ENCODE results near the gene HIF1AN. TPM values are rescaled to one million over a fixed set of nuclear protein-coding genes. Genes with fewer than 3 reads are reported as not detected.

The HIF1AN gene
- total RNA-seq: 46.5 and 54.1 TPM in 2 replicates

- H3K27me3 Mint-ChIP-seq (ENCODE audit: insufficient read depth): no peaks in the 10 kb centered on the region
- no peak within 1 kb of the TSS for H3K27ac Mint-ChIP-seq
- H3K4me1 Mint-ChIP-seq (ENCODE audit: low read depth): peaks cover 16% of the 10 kb centered on the region
- H3K9me3 Mint-ChIP-seq: no peaks in the 10 kb centered on the region
- intact Hi-C loops (cut with micrococcal nuclease): loop anchor here (1.0 to 10.0 kb wide), 6 partner anchors 25 to 921 kb away; partner anchors contain the start of genes CHUK, COX15, CUTC and MRPL43
- peaks cover 26% of the 10 kb centered on the region for H3K36me3 Mint-ChIP-seq (ENCODE audit: low read depth)
- DNase-seq (ENCODE audit: low spot score): peak; percentile 90
- H3K4me3 Mint-ChIP-seq: no peak within 1 kb of the TSS
Observed at GRCh38 chr10:100535715-100536353, at the start of gene HIF1AN. TSS of gene HIF1AN (plus strand) at chr10:100535943. CDS start at chr10:100535959, 16 bp downstream.

- DNase-seq (ENCODE audit: low spot score): no peak
- no peaks in the 10 kb centered on the region for H3K9me3 Mint-ChIP-seq
- H3K4me3 Mint-ChIP-seq: no peak overlapping the region
- peaks cover 52% of the 10 kb centered on the region for H3K4me1 Mint-ChIP-seq (ENCODE audit: low read depth)
- intact Hi-C loops (cut with micrococcal nuclease): no loop called here
- no peak overlapping the region for H3K27ac Mint-ChIP-seq
- peaks cover 51% of the 10 kb centered on the region for H3K36me3 Mint-ChIP-seq (ENCODE audit: low read depth)
- no peaks in the 10 kb centered on the region for H3K27me3 Mint-ChIP-seq (ENCODE audit: insufficient read depth)
Observed at GRCh38 chr10:100487529-100487928, 48.2 kb upstream of the HIF1AN start.

- peaks cover 47% of the 10 kb centered on the region for H3K4me1 Mint-ChIP-seq (ENCODE audit: low read depth)
- intact Hi-C loops (cut with micrococcal nuclease): no loop called here
- no peak overlapping the region for H3K4me3 Mint-ChIP-seq
- peak overlapping the region; percentile 20 for H3K27ac Mint-ChIP-seq
- no peaks in the 10 kb centered on the region for H3K9me3 Mint-ChIP-seq
- peaks cover 57% of the 10 kb centered on the region for H3K36me3 Mint-ChIP-seq (ENCODE audit: low read depth)
- no peak for DNase-seq (ENCODE audit: low spot score)
- no peaks in the 10 kb centered on the region for H3K27me3 Mint-ChIP-seq (ENCODE audit: insufficient read depth)
Observed at GRCh38 chr10:100489396-100489795, 46.3 kb upstream of the HIF1AN start.

- intact Hi-C loops (cut with micrococcal nuclease): no loop called here
- Mint-ChIP-seq H3K36me3 (ENCODE audit: low read depth) (peaks cover 61% of the 10 kb centered on the region), H3K9me3 (no peaks in the 10 kb centered on the region), H3K27ac (peak overlapping the region; percentile 47), H3K4me3 (no peak overlapping the region), H3K4me1 (ENCODE audit: low read depth) (peaks cover 50% of the 10 kb centered on the region), H3K27me3 (ENCODE audit: insufficient read depth) (no peaks in the 10 kb centered on the region)
- DNase-seq (ENCODE audit: low spot score): no peak
Observed at GRCh38 chr10:100490531-100490930, 45.2 kb upstream of the HIF1AN start.

GRCh38 chr10:100496567-100496966, 39.2 kb upstream of the HIF1AN start:
- peaks cover 72% of the 10 kb centered on the region for H3K4me1 Mint-ChIP-seq (ENCODE audit: low read depth)
- H3K27ac Mint-ChIP-seq: peak overlapping the region; percentile 49

GRCh38 chr10:100498059-100498458, 37.7 kb upstream of the HIF1AN start:
- Mint-ChIP-seq H3K27ac (peak overlapping the region; percentile 64), H3K4me3 (peak overlapping the region; percentile 19), H3K4me1 (ENCODE audit: low read depth) (peaks cover 85% of the 10 kb centered on the region), H3K9me3 (no peaks in the 10 kb centered on the region), H3K36me3 (ENCODE audit: low read depth) (peaks cover 70% of the 10 kb centered on the region), H3K27me3 (ENCODE audit: insufficient read depth) (no peaks in the 10 kb centered on the region)
- no peak for DNase-seq (ENCODE audit: low spot score)
- intact Hi-C loops (cut with micrococcal nuclease): loop anchor here (1.0 kb wide), 1 partner anchor 10 kb away; no protein-coding TSS in a partner anchor

More at GRCh38 chr10:100496567-100496966, 39.2 kb upstream of the HIF1AN start:
- no peaks in the 10 kb centered on the region for H3K27me3 Mint-ChIP-seq (ENCODE audit: insufficient read depth)
- intact Hi-C loops (cut with micrococcal nuclease): no loop called here
- no peaks in the 10 kb centered on the region for H3K9me3 Mint-ChIP-seq
- H3K4me3 Mint-ChIP-seq: no peak overlapping the region
- no peak for DNase-seq (ENCODE audit: low spot score)
- H3K36me3 Mint-ChIP-seq (ENCODE audit: low read depth): peaks cover 61% of the 10 kb centered on the region

- Mint-ChIP-seq H3K4me3 (no peak overlapping the region), H3K27ac (peak overlapping the region; percentile 21), H3K4me1 (ENCODE audit: low read depth) (peaks cover 84% of the 10 kb centered on the region), H3K36me3 (ENCODE audit: low read depth) (peaks cover 65% of the 10 kb centered on the region), H3K9me3 (no peaks in the 10 kb centered on the region), H3K27me3 (ENCODE audit: insufficient read depth) (no peaks in the 10 kb centered on the region)
- DNase-seq (ENCODE audit: low spot score): no peak
- intact Hi-C loops (cut with micrococcal nuclease): no loop called here
Observed at GRCh38 chr10:100501423-100501822, 34.3 kb upstream of the HIF1AN start.

GRCh38 chr10:100502926-100503494, 32.7 kb upstream of the HIF1AN start:
- no peak overlapping the region for H3K4me3 Mint-ChIP-seq
- no peak for DNase-seq (ENCODE audit: low spot score)
- H3K9me3 Mint-ChIP-seq: no peaks in the 10 kb centered on the region
- peaks cover 86% of the 10 kb centered on the region for H3K4me1 Mint-ChIP-seq (ENCODE audit: low read depth)
- H3K27ac Mint-ChIP-seq: peak overlapping the region; percentile 54
- H3K27me3 Mint-ChIP-seq (ENCODE audit: insufficient read depth): no peaks in the 10 kb centered on the region
- peaks cover 60% of the 10 kb centered on the region for H3K36me3 Mint-ChIP-seq (ENCODE audit: low read depth)
- intact Hi-C loops (cut with micrococcal nuclease): no loop called here

GRCh38 chr10:100504096-100504495, 31.6 kb upstream of the HIF1AN start:
- Mint-ChIP-seq H3K27me3 (ENCODE audit: insufficient read depth) (no peaks in the 10 kb centered on the region), H3K4me1 (ENCODE audit: low read depth) (peaks cover 86% of the 10 kb centered on the region)
- intact Hi-C loops (cut with micrococcal nuclease): no loop called here

GRCh38 chr10:100505164-100505563, 30.6 kb upstream of the HIF1AN start:
- Mint-ChIP-seq H3K9me3 (no peaks in the 10 kb centered on the region), H3K36me3 (ENCODE audit: low read depth) (peaks cover 45% of the 10 kb centered on the region), H3K27me3 (ENCODE audit: insufficient read depth) (no peaks in the 10 kb centered on the region), H3K4me1 (ENCODE audit: low read depth) (peaks cover 86% of the 10 kb centered on the region), H3K27ac (peak overlapping the region; percentile 88), H3K4me3 (peak overlapping the region; percentile 77)
- DNase-seq (ENCODE audit: low spot score): no peak
- intact Hi-C loops (cut with micrococcal nuclease): loop anchor here (5.0 kb wide), 3 partner anchors 238 to 658 kb away; partner anchors contain the start of genes CWF19L1 and ERLIN1

More at GRCh38 chr10:100504096-100504495, 31.6 kb upstream of the HIF1AN start:
- Mint-ChIP-seq H3K27ac (no peak overlapping the region), H3K36me3 (ENCODE audit: low read depth) (peaks cover 53% of the 10 kb centered on the region), H3K9me3 (no peaks in the 10 kb centered on the region), H3K4me3 (no peak overlapping the region)
- no peak for DNase-seq (ENCODE audit: low spot score)

- H3K36me3 Mint-ChIP-seq (ENCODE audit: low read depth): peaks cover 38% of the 10 kb centered on the region
- H3K27me3 Mint-ChIP-seq (ENCODE audit: insufficient read depth): no peaks in the 10 kb centered on the region
- intact Hi-C loops (cut with micrococcal nuclease): loop anchor here (5.0 kb wide), 3 partner anchors 239 to 659 kb away; partner anchors contain the start of genes CWF19L1 and ERLIN1
- DNase-seq (ENCODE audit: low spot score): peak; percentile 16
- no peaks in the 10 kb centered on the region for H3K9me3 Mint-ChIP-seq
- H3K4me1 Mint-ChIP-seq (ENCODE audit: low read depth): peaks cover 93% of the 10 kb centered on the region
- H3K4me3 Mint-ChIP-seq: peak overlapping the region; percentile 77
- H3K27ac Mint-ChIP-seq: peak overlapping the region; percentile 88
Observed at GRCh38 chr10:100506596-100507356, 29.0 kb upstream of the HIF1AN start.

- no peaks in the 10 kb centered on the region for H3K9me3 Mint-ChIP-seq
- H3K4me1 Mint-ChIP-seq (ENCODE audit: low read depth): peaks cover 94% of the 10 kb centered on the region
- H3K27ac Mint-ChIP-seq: peak overlapping the region; percentile 88
- peak overlapping the region; percentile 77 for H3K4me3 Mint-ChIP-seq
- peaks cover 39% of the 10 kb centered on the region for H3K36me3 Mint-ChIP-seq (ENCODE audit: low read depth)
- intact Hi-C loops (cut with micrococcal nuclease): loop anchor here (5.0 kb wide), 3 partner anchors 240 to 660 kb away; partner anchors contain the start of genes CWF19L1 and ERLIN1
- no peak for DNase-seq (ENCODE audit: low spot score)
- no peaks in the 10 kb centered on the region for H3K27me3 Mint-ChIP-seq (ENCODE audit: insufficient read depth)
Observed at GRCh38 chr10:100507357-100507732, 28.4 kb upstream of the HIF1AN start.

Measured in activated T-helper 1 cell treated with anti-CD3 and anti-CD28 coated beads, Interleukin-12 subunit alpha, Interleukin-12 subunit beta, Interleukin-2, Interleukin-4 antibody, amounts not matched to agents 30 ng/mL and 10 ng/mL and 1 ng/mL, durations not matched to agents 14 hours and 24 hours and 36 hours (primary cell).